Activated CD4-positive, alpha-beta memory T cell treated with anti-CD3 and anti-CD28 coated beads, Interleukin-2, amount 10 ng/mL, durations not matched to agents 7 days and 5 days (primary cell): ENCODE measurements around the gene PSD4. TPM values are rescaled to one million over a fixed set of nuclear protein-coding genes. Genes with fewer than 3 reads are reported as not detected.

Experiments used
- CTCF ChIA-PET: fragments of 350-600 bp; sonication (Branson Sonifier 250); formaldehyde crosslinking; loops from one replicate; lab custom pipeline; 2021; ENCODE audit warnings: antibody characterized with exemption, inconsistent platforms; lab: Charles Lee
- POLR2A ChIA-PET: fragments of 350-600 bp; sonication (Branson Sonifier 250); formaldehyde crosslinking; loops from one replicate; lab custom pipeline; 2021; ENCODE audit warnings: antibody characterized with exemption; lab: Charles Lee
- DNase-seq: peaks from one replicate; pipeline ENCODE4 v3.0.0-alpha.2; 2020
- H3K27ac Mint-ChIP-seq: one replicate; pipeline ENCODE4 v1.8.0; 2021; ENCODE audit warnings: mild to moderate bottlenecking, mixed read lengths
- H3K27me3 Mint-ChIP-seq: one replicate; pipeline ENCODE4 v1.8.0; 2021; ENCODE audit warnings: mixed read lengths
- H3K36me3 Mint-ChIP-seq: one replicate; pipeline ENCODE4 v1.8.0; 2021; ENCODE audit warnings: low read depth, mixed read lengths
- H3K4me1 Mint-ChIP-seq: one replicate; pipeline ENCODE4 v1.8.0; 2021; ENCODE audit warnings: mixed read lengths
- H3K4me3 Mint-ChIP-seq: one replicate; pipeline ENCODE4 v1.8.0; 2021; ENCODE audit warnings: mild to moderate bottlenecking, mixed read lengths
- H3K9me3 Mint-ChIP-seq: one replicate; pipeline ENCODE4 v1.8.0; 2021; ENCODE audit warnings: mixed read lengths
- total RNA-seq, 2 experiments: library from RNA; stranded (reverse); gene quantifications; one replicate each; pipeline ENCODE4 v1.2.3, GENCODE V29; 2021

The PSD4 gene
- total RNA-seq, 2 experiments from 2014 or later: 261 to 272 TPM

GRCh38 chr2:113225263-113226259, 51.8 kb downstream of the PSD4 start:
- Mint-ChIP-seq H3K36me3 (no peaks in the 10 kb centered on the region), H3K4me1 (peaks cover 30% of the 10 kb centered on the region), H3K4me3 (no peak overlapping the region), H3K9me3 (no peaks in the 10 kb centered on the region), H3K27me3 (peaks cover 4% of the 10 kb centered on the region), H3K27ac (no peak overlapping the region)
- ChIA-PET POLR2A (interaction anchor here (1.1 kb wide), 1 partner anchor 10 kb away, joined by 3 read pairs; no protein-coding TSS in a partner anchor), CTCF (no interaction called here)
- no peak for DNase-seq

GRCh38 chr2:113226462-113226861, 52.7 kb downstream of the PSD4 start:
- H3K36me3 Mint-ChIP-seq: no peaks in the 10 kb centered on the region
- no peak overlapping the region for H3K4me3 Mint-ChIP-seq
- no peak for DNase-seq
- H3K9me3 Mint-ChIP-seq: no peaks in the 10 kb centered on the region
- peaks cover 4% of the 10 kb centered on the region for H3K27me3 Mint-ChIP-seq
- CTCF ChIA-PET: interaction anchor here (0.9 kb wide), 1 partner anchor 88 kb away, joined by 3 read pairs; no protein-coding TSS in a partner anchor
- H3K27ac Mint-ChIP-seq: no peak overlapping the region
- POLR2A ChIA-PET: no interaction called here
- peaks cover 35% of the 10 kb centered on the region for H3K4me1 Mint-ChIP-seq

DNA sequence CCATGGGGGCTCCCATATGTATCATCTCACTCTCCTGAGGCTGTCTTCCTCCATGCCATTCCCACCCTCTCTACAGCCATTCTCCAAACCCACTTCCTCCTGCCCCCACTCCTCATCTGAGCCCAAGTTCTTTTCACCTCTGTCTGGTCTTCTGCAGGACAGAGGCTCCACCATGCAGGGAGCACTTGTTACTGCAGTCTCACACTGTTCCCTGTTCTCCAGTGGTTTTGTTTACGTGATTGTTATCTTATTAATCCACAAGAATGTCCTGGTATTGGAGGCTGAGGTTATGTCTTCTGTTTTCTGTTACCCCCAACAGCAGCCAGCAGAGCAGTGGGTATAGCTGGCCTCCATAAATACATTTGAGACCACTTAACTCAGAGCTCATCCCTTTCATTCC, 53.5 kb downstream of the PSD4 start:
- POLR2A ChIA-PET: no interaction called here
- H3K4me1 Mint-ChIP-seq: peaks cover 39% of the 10 kb centered on the region
- H3K36me3 Mint-ChIP-seq: no peaks in the 10 kb centered on the region
- DNase-seq: no peak
- no peak overlapping the region for H3K27ac Mint-ChIP-seq
- CTCF ChIA-PET: interaction anchor here (0.9 to 1.4 kb wide), 5 partner anchors 22 to 147 kb away, joined by 3 to 5 read pairs (median 4); no protein-coding TSS in a partner anchor
- no peak overlapping the region for H3K4me3 Mint-ChIP-seq
- no peaks in the 10 kb centered on the region for H3K9me3 Mint-ChIP-seq
- peaks cover 2% of the 10 kb centered on the region for H3K27me3 Mint-ChIP-seq

DNA sequence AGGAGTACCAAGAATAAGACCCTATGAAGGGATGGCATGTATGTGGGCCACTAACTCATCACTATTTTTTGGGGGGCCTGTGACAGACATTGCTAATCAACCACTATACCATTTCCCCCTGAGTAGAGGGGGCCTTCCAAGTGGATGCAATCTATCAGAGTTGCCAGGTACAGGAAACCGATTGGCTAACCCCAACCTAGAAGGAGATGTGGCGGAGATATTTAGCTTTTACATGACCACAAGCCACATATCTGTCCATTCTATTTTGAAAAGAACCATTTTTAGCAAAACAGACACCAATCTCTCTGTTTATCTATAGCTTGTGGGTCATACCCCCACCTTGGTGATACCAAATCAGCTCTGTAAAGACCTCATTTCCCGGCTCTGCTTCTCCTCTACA, 53.9 kb downstream of the PSD4 start:
- POLR2A ChIA-PET: no interaction called here
- no peak for DNase-seq
- Mint-ChIP-seq H3K9me3 (no peaks in the 10 kb centered on the region), H3K4me3 (no peak overlapping the region), H3K4me1 (peaks cover 39% of the 10 kb centered on the region), H3K27ac (no peak overlapping the region), H3K36me3 (no peaks in the 10 kb centered on the region), H3K27me3 (peaks cover 2% of the 10 kb centered on the region)
- CTCF ChIA-PET: interaction anchor here (0.9 to 1.4 kb wide), 5 partner anchors 21 to 148 kb away, joined by 3 to 5 read pairs (median 4); no protein-coding TSS in a partner anchor

DNA sequence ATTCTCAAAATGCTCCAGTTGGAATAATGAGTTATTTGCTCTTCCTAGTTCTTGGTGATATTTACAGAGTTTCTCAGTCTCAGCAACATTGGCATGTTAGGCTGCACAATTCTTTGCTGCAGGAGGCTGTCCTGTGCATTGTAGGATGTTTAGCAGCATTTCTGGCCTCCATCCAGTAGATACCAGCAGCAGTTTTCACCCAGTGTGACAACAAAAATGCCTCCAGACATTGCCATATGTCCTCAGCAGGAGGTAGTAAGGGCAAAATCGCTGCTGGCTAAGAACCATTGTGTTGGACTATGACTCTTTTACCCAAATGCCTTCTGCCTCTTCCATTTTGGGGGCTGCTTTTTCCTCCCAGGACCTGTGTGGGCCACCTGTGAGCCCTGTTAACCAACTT, 54.6 kb downstream of the PSD4 start:
- peaks cover 40% of the 10 kb centered on the region for H3K4me1 Mint-ChIP-seq
- H3K36me3 Mint-ChIP-seq: no peaks in the 10 kb centered on the region
- no peaks in the 10 kb centered on the region for H3K9me3 Mint-ChIP-seq
- ChIA-PET POLR2A (no interaction called here), CTCF (interaction anchor here (1.2 to 1.4 kb wide), 2 partner anchors 24 to 92 kb away, joined by 4 to 5 read pairs; no protein-coding TSS in a partner anchor)
- peaks cover 4% of the 10 kb centered on the region for H3K27me3 Mint-ChIP-seq
- no peak overlapping the region for H3K27ac Mint-ChIP-seq
- no peak for DNase-seq
- H3K4me3 Mint-ChIP-seq: no peak overlapping the region

GRCh38 chr2:113228991-113229716, 55.4 kb downstream of the PSD4 start:
- H3K36me3 Mint-ChIP-seq: no peaks in the 10 kb centered on the region
- no peak overlapping the region for H3K27ac Mint-ChIP-seq
- H3K27me3 Mint-ChIP-seq: peaks cover 4% of the 10 kb centered on the region
- no peak overlapping the region for H3K4me3 Mint-ChIP-seq
- H3K4me1 Mint-ChIP-seq: peaks cover 42% of the 10 kb centered on the region
- DNase-seq: no peak
- CTCF ChIA-PET: interaction anchor here (0.9 to 1.9 kb wide), 2 partner anchors 21 to 91 kb away, joined by 5 to 7 read pairs; no protein-coding TSS in a partner anchor
- POLR2A ChIA-PET: interaction anchor here (0.6 to 2.0 kb wide), 4 partner anchors 9 to 54 kb away, joined by 3 to 5 read pairs (median 3); no protein-coding TSS in a partner anchor
- no peaks in the 10 kb centered on the region for H3K9me3 Mint-ChIP-seq

DNA sequence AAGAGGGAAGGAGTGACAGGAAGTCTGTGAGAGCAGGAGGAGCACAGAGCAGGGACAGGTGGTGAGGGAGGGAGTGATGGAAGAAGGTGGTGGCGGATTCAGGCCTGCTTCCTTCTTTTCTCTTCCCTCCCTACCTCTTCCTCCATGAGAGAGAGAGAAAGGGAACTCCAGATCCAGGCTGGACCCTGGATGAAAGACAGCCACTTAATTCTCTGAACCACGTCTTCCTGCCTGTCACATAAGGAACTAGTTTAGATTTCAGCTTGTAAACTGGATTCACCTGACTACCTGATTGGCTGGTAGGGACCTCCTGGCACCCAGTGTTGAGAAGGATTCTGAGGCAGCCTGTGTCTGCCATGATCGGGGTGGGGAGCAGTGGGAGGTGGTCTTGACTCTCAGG, 56.0 kb downstream of the PSD4 start:
- CTCF ChIA-PET: interaction anchor here (0.9 to 2.1 kb wide), 5 partner anchors 9 to 92 kb away, joined by 3 to 7 read pairs (median 6); no protein-coding TSS in a partner anchor
- POLR2A ChIA-PET: interaction anchor here (0.6 to 2.0 kb wide), 4 partner anchors 9 to 55 kb away, joined by 3 to 5 read pairs (median 3); no protein-coding TSS in a partner anchor
- H3K36me3 Mint-ChIP-seq: no peaks in the 10 kb centered on the region
- no peak overlapping the region for H3K4me3 Mint-ChIP-seq
- H3K27ac Mint-ChIP-seq: no peak overlapping the region
- H3K9me3 Mint-ChIP-seq: no peaks in the 10 kb centered on the region
- H3K4me1 Mint-ChIP-seq: peaks cover 45% of the 10 kb centered on the region
- no peak for DNase-seq
- H3K27me3 Mint-ChIP-seq: peaks cover 1% of the 10 kb centered on the region

DNA sequence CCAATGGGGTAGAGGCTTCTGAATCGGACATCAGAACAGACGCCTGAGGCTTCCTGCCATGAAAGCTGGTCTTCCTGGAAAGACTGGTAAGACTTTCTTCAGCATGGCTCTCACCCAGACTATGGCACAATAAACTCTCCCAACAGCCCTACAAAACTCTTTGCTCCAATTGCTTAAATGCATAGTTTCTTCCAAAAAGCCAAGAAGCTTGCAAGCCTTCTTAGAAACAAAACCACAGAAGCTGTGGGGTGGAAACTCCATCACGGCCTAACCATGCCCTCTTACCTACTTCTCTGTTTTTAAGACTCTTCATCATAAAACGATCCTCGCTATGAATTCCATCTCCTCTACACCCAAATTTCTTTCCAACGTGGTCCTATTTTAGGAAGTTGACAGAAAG, 56.8 kb downstream of the PSD4 start:
- H3K36me3 Mint-ChIP-seq: peaks cover 3% of the 10 kb centered on the region
- CTCF ChIA-PET: interaction anchor here (0.9 to 2.1 kb wide), 7 partner anchors 10 to 92 kb away, joined by 3 to 7 read pairs (median 5); no protein-coding TSS in a partner anchor
- peaks cover 1% of the 10 kb centered on the region for H3K27me3 Mint-ChIP-seq
- no peak overlapping the region for H3K27ac Mint-ChIP-seq
- H3K9me3 Mint-ChIP-seq: no peaks in the 10 kb centered on the region
- H3K4me1 Mint-ChIP-seq: peaks cover 50% of the 10 kb centered on the region
- POLR2A ChIA-PET: interaction anchor here (1.0 to 2.0 kb wide), 4 partner anchors 8 to 55 kb away, joined by 3 to 5 read pairs (median 4); no protein-coding TSS in a partner anchor
- no peak overlapping the region for H3K4me3 Mint-ChIP-seq
- DNase-seq: no peak

DNA sequence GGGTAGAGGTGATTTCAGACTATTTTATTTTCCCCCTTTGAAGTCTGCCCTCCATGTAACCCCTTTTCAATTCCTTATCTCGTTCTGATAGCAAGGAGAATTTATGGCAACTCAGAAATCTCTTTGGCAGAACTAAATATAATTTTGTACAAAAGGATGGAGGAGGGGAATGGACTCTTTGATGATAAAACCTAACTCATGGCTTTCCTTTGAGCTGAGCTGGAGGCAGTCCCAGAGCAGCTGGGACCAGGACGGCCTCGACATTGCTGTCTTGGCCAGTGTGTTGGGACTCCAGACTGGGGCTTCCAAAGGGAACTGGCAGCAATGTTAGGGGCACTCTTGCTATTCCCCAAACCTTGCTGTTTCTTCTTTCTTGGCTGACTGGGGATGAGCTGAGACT, 57.3 kb downstream of the PSD4 start:
- POLR2A ChIA-PET: interaction anchor here (1.0 to 2.0 kb wide), 3 partner anchors 9 to 56 kb away, joined by 3 to 5 read pairs (median 4); no protein-coding TSS in a partner anchor

DNA sequence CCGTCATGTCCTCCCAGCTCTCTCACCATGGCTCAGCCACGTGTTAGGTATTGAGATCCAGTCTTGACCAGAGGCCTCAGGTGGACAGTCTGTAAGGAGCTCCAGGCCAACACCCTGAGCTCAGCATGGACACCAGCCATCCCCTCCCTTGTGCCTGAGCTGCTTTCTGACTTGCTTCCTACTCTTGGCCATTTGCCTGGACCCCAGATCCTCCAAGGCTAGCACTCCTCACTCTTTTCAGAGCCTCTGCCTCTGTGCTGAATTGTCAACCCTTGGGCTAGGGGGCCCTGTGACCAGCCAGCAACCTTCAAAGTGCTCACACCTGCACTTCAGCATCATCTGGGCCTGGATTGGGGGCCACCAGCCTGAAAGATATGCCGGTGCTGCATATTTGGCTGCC, 58.4 kb downstream of the PSD4 start:
- ChIA-PET CTCF (no interaction called here), POLR2A (interaction anchor here (1.1 kb wide), 1 partner anchor 20 kb away, joined by 3 read pairs; no protein-coding TSS in a partner anchor)
- peaks cover 58% of the 10 kb centered on the region for H3K4me1 Mint-ChIP-seq
- peaks cover 1% of the 10 kb centered on the region for H3K27me3 Mint-ChIP-seq
- peaks cover 9% of the 10 kb centered on the region for H3K36me3 Mint-ChIP-seq
- no peak overlapping the region for H3K27ac Mint-ChIP-seq
- no peak overlapping the region for H3K4me3 Mint-ChIP-seq
- DNase-seq: no peak
- H3K9me3 Mint-ChIP-seq: no peaks in the 10 kb centered on the region

More for the DNA sequence above, 57.3 kb downstream of the PSD4 start:
- Mint-ChIP-seq H3K4me1 (peaks cover 51% of the 10 kb centered on the region), H3K4me3 (no peak overlapping the region), H3K36me3 (peaks cover 4% of the 10 kb centered on the region), H3K27me3 (peaks cover 1% of the 10 kb centered on the region), H3K9me3 (no peaks in the 10 kb centered on the region), H3K27ac (no peak overlapping the region)
- DNase-seq: no peak
- CTCF ChIA-PET: interaction anchor here (0.9 to 2.1 kb wide), 8 partner anchors 10 to 93 kb away, joined by 3 to 7 read pairs (median 4); no protein-coding TSS in a partner anchor

DNA sequence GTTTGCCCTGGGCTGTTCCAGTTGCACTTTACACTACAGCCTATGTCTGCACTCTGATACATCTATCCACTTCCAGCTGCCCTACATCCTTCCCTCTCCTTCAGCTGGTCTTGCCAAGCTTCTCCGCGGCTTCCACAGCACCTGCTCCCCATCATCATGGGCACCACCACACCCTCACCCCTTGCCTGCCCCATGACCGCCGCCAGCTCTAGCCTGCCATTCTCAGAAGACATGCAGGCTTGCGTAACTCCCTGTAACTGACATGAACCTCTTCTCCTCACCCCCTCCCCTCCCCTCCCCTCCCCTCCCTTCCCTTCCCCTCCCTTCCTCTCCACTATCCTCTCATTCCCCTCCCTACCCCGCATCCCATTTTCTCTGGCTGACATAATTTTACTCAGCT, 59.0 kb downstream of the PSD4 start:
- no peak overlapping the region for H3K4me3 Mint-ChIP-seq
- DNase-seq: no peak
- no peak overlapping the region for H3K27ac Mint-ChIP-seq
- ChIA-PET POLR2A (no interaction called here), CTCF (interaction anchor here (0.7 to 1.0 kb wide), 2 partner anchors 27 to 160 kb away, joined by 3 to 4 read pairs; no protein-coding TSS in a partner anchor)
- no peaks in the 10 kb centered on the region for H3K9me3 Mint-ChIP-seq
- H3K4me1 Mint-ChIP-seq: peaks cover 58% of the 10 kb centered on the region
- peaks cover 1% of the 10 kb centered on the region for H3K27me3 Mint-ChIP-seq
- H3K36me3 Mint-ChIP-seq: peaks cover 16% of the 10 kb centered on the region
